Keratinocyte (primary cell): ENCODE data around the gene CAMKMT. TPM values are rescaled to one million over a fixed set of nuclear protein-coding genes. Genes with fewer than 3 reads are reported as not detected.

Source experiments
- DNase-seq: peaks from one replicate; pipeline ENCODE4 v3.0.0-alpha.2; 2011; ENCODE audit warnings: low read depth, missing footprints, low spot score
- FAIRE-seq: peaks from 2 replicates; lab custom pipeline; 2011; peaks lifted over from hg19 to GRCh38; lab: Jason Lieb, UNC
- H2AFZ ChIP-seq: 2 replicates; pipeline ENCODE4 v1.6.0; 2012; ENCODE audit warnings: low read length, control low read depth, inconsistent platforms; ENCODE audit not compliant: control insufficient read depth
- H3K27ac ChIP-seq: 2 replicates; pipeline ENCODE4 v1.5.1; 2011; ENCODE audit warnings: low read length; ENCODE audit not compliant: control insufficient read depth, insufficient read depth
- H3K27me3 ChIP-seq: 3 replicates; pipeline ENCODE4 v1.6.0; 2011; ENCODE audit warnings: low read length; ENCODE audit not compliant: control insufficient read depth, insufficient read depth; ENCODE audit errors: extremely low read depth
- H3K36me3 ChIP-seq, 2 experiments: 2 replicates in 1 of 2; 3 replicates in 1 of 2; pipeline ENCODE4 v1.5.1; 2011; ENCODE audit warnings: low read length in 2 of 2, mild to moderate bottlenecking in 1 of 2; ENCODE audit not compliant: control insufficient read depth in 2 of 2, insufficient read depth in 2 of 2; ENCODE audit errors: extremely low read depth in 1 of 2
- H3K4me1 ChIP-seq: 3 replicates; pipeline ENCODE4 v1.5.1; 2011; ENCODE audit warnings: low read length; ENCODE audit not compliant: control insufficient read depth, insufficient read depth; ENCODE audit errors: extremely low read depth
- H3K4me2 ChIP-seq: 3 replicates; pipeline ENCODE4 v1.6.0; 2011; ENCODE audit warnings: low read depth, low read length; ENCODE audit not compliant: control insufficient read depth, insufficient read depth; ENCODE audit errors: extremely low read depth
- H3K4me3 ChIP-seq, 3 experiments: fragments of 200-600 bp in 1 of 3; sonication (generic) in 1 of 3; 2 replicates in 2 of 3; 3 replicates in 1 of 3; pipeline ENCODE4 v1.5.1; 2011 to 2016; ENCODE audit warnings: low read length in 3 of 3, mild to moderate bottlenecking in 3 of 3, control low read depth in 2 of 3, inconsistent platforms in 1 of 3, low read depth in 1 of 3, mixed read lengths in 1 of 3, mixed run types in 1 of 3, moderate library complexity in 1 of 3; ENCODE audit not compliant: control insufficient read depth in 2 of 3, insufficient read depth in 2 of 3; ENCODE audit errors: extremely low read depth in 1 of 3
- H3K79me2 ChIP-seq: 2 replicates; pipeline ENCODE4 v1.6.0; 2012; ENCODE audit warnings: low read length; ENCODE audit not compliant: control insufficient read depth, insufficient read depth
- H3K9ac ChIP-seq: 3 replicates; pipeline ENCODE4 v1.6.0; 2011; ENCODE audit warnings: low read length; ENCODE audit not compliant: control insufficient read depth, insufficient read depth; ENCODE audit errors: extremely low read depth
- H3K9me1 ChIP-seq: 3 replicates; pipeline ENCODE4 v1.6.0; 2011; ENCODE audit warnings: low read length; ENCODE audit not compliant: control insufficient read depth, insufficient read depth; ENCODE audit errors: extremely low read depth
- H3K9me3 ChIP-seq: 2 replicates; pipeline ENCODE4 v1.5.1; 2012; ENCODE audit warnings: low read depth, low read length; ENCODE audit not compliant: control insufficient read depth
- H4K20me1 ChIP-seq: 3 replicates; pipeline ENCODE4 v1.6.0; 2011; ENCODE audit warnings: low read length; ENCODE audit not compliant: control insufficient read depth, insufficient read depth; ENCODE audit errors: extremely low read depth
- EZH2 ChIP-seq: IDR thresholded peaks from one replicate; pipeline ENCODE4 v1.6.1; 2012; ENCODE audit warnings: inconsistent platforms, mild to moderate bottlenecking, low read length, moderate library complexity
- dilution Hi-C: fragments of 300-500 bp; cut with MboI; formaldehyde crosslinking; loops from one replicate; pipeline ENCODE4 v1.7.0; 2020; ENCODE audit warnings: low sequenced_read_pairs; ENCODE audit not compliant: extremely low pct_ligation_motif_present
- polyA plus RNA-seq, 5 experiments: library from polyadenylated mRNA; depleted of rRNA in 3 of 5; stranded (reverse) in 3 of 5; stranded (forward) in 1 of 5; unstranded in 1 of 5; fragments of >200 nt; gene quantifications; 1 replicate in 1 of 5; 2 replicates in 3 of 5; 3 replicates in 1 of 5; pipeline versions ENCODE4 v1.2.1 to v1.2.3, GENCODE V29; 2011 to 2012; ENCODE audit warnings: missing spikeins in 2 of 5, low read depth in 1 of 5, low replicate concordance in 1 of 5
- TF ChIP-seq, protein P1 (sequence below), 3 experiments: IDR thresholded peaks in 1 of 3; conservative IDR thresholded peaks in 1 of 3; optimal IDR thresholded peaks in 1 of 3; 2 replicates in 2 of 3; 3 replicates in 1 of 3; pipeline versions ENCODE3 to v1.5.1; 2011; ENCODE audit warnings: low read length in 3 of 3, mild to moderate bottlenecking in 3 of 3, moderate library complexity in 2 of 3, control low read depth in 1 of 3, inconsistent platforms in 1 of 3; ENCODE audit not compliant: insufficient read depth in 2 of 3; ENCODE audit errors: extremely low read depth in 1 of 3

CAMKMT gene
- polyA plus RNA-seq, 1 donor (not counting 4 experiments of a cell fraction or from before 2014, with no cell fraction given): 9.9 TPM

DNA sequence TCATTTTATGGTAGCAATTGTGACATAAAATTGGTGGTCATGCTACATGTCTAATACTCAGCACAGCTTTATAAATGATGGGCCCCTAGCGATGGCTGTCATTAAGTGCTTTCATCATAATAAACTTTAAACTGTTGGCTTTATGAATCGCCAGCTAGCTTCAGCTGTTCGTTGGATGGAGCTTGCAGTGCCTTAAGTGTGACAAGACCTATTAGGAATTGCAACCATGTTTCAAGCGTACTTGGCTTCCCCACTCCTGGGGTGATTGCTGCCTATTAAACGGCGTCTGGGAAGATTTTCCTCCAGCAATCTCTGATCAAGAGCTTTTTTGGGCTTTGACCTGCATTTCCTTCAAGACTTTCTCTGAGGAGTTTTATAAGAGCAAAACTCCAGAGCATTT is 415.3 kb downstream of the CAMKMT start:
- no peak overlapping the region for H3K9ac ChIP-seq
- TF ChIP-seq, protein P1, sequence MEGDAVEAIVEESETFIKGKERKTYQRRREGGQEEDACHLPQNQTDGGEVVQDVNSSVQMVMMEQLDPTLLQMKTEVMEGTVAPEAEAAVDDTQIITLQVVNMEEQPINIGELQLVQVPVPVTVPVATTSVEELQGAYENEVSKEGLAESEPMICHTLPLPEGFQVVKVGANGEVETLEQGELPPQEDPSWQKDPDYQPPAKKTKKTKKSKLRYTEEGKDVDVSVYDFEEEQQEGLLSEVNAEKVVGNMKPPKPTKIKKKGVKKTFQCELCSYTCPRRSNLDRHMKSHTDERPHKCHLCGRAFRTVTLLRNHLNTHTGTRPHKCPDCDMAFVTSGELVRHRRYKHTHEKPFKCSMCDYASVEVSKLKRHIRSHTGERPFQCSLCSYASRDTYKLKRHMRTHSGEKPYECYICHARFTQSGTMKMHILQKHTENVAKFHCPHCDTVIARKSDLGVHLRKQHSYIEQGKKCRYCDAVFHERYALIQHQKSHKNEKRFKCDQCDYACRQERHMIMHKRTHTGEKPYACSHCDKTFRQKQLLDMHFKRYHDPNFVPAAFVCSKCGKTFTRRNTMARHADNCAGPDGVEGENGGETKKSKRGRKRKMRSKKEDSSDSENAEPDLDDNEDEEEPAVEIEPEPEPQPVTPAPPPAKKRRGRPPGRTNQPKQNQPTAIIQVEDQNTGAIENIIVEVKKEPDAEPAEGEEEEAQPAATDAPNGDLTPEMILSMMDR (optimal IDR thresholded peaks at IDR 0.05 in 1 of 3, IDR thresholded peaks at IDR 0.05 in 1 of 3, conservative IDR thresholded peaks at IDR 0.05 in 1 of 3; ENCODE audit: extremely low read depth in 1 of 3, insufficient read depth in 2 of 3, low read length in 3 of 3): no peak
- no peak for TF ChIP-seq EZH2
- no peak for FAIRE-seq
- H3K4me2 ChIP-seq: no peak overlapping the region
- no peaks in the 10 kb centered on the region for H3K27me3 ChIP-seq
- DNase-seq: no peak
- no peak overlapping the region for H2AFZ ChIP-seq
- no peaks in the 10 kb centered on the region for H3K9me3 ChIP-seq
- H3K4me3 ChIP-seq: no peak overlapping the region
- no peaks in the 10 kb centered on the region for H3K9me1 ChIP-seq
- no peak overlapping the region for H3K27ac ChIP-seq
- dilution Hi-C loops: no loop called here
- no peaks in the 10 kb centered on the region for H3K36me3 ChIP-seq
- no peaks in the 10 kb centered on the region for H3K4me1 ChIP-seq
- H3K79me2 ChIP-seq: no peaks in the 10 kb centered on the region
- no peaks in the 10 kb centered on the region for H4K20me1 ChIP-seq

DNA sequence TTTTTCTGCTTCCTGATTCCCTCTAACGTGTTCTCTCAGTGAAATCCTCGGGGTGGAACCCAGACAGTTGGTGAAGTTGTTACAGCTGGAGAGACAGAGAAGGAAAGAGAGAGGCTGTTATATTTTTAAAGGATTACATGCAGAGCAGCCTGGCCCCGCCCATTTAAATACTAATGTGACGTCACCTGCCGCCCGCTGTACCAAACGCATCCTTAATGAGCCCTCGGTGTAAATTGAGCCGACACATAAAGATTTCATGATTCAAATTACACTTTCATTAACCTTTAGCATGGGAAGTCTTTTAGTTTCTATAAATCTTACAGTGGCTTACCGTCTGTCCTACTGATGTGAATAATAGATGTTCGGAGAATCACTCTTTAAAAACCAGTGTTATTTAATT is 415.8 kb downstream of the CAMKMT start:
- no peak for DNase-seq
- Histone ChIP-seq H3K4me2 (peak overlapping the region; percentile 23), H3K9ac (no peak overlapping the region), H3K36me3 (no peaks in the 10 kb centered on the region), H3K9me1 (no peaks in the 10 kb centered on the region), H3K79me2 (no peaks in the 10 kb centered on the region), H2AFZ (no peak overlapping the region), H3K9me3 (no peaks in the 10 kb centered on the region), H3K27me3 (no peaks in the 10 kb centered on the region), H3K27ac (no peak overlapping the region), H4K20me1 (no peaks in the 10 kb centered on the region), H3K4me1 (no peaks in the 10 kb centered on the region), H3K4me3 (no peak overlapping the region)
- FAIRE-seq: no peak
- no peak for TF ChIP-seq EZH2
- TF ChIP-seq, protein P1 (optimal IDR thresholded peaks at IDR 0.05 in 1 of 3, IDR thresholded peaks at IDR 0.05 in 1 of 3, conservative IDR thresholded peaks at IDR 0.05 in 1 of 3; ENCODE audit: extremely low read depth in 1 of 3, insufficient read depth in 2 of 3, low read length in 3 of 3): no peak
- dilution Hi-C loops: no loop called here
